ENCODE data around the gene SH3TC1.

SH3TC1 gene

GRCh38 chr4:8260656-8261111 is 61.6 kb downstream of the SH3TC1 start:
- no peak for DNase-seq (ENCODE audit: low read depth in 2 of 2, low spot score in 1 of 2)

- DNase-seq (ENCODE audit: low read depth in 2 of 2, low spot score in 1 of 2): no peak
These were observed 62.9 kb downstream of the SH3TC1 start for GRCh38 chr4:8261851-8262535.

GRCh38 chr4:8262637-8263322 is 63.7 kb downstream of the SH3TC1 start:
- no peak for DNase-seq (ENCODE audit: low read depth in 2 of 2, low spot score in 1 of 2)

- no peak for DNase-seq (ENCODE audit: low read depth in 2 of 2, low spot score in 1 of 2)
These were observed 64.3 kb downstream of the SH3TC1 start for GRCh38 chr4:8263397-8263796.

- DNase-seq (ENCODE audit: low read depth in 2 of 2, low spot score in 1 of 2): no peak
These were observed 65.0 kb downstream of the SH3TC1 start for GRCh38 chr4:8264106-8264505.

GRCh38 chr4:8265171-8265929 is 66.3 kb downstream of the SH3TC1 start:
- DNase-seq (ENCODE audit: low read depth in 2 of 2, low spot score in 1 of 2): no peak

- DNase-seq (ENCODE audit: low read depth in 2 of 2, low spot score in 1 of 2): no peak
These were observed 67.0 kb downstream of the SH3TC1 start for GRCh38 chr4:8266088-8266487.

GRCh38 chr4:8266508-8266907 is 67.4 kb downstream of the SH3TC1 start:
- DNase-seq (ENCODE audit: low read depth in 2 of 2, low spot score in 1 of 2): no peak

GRCh38 chr4:8267077-8267476 is 68.0 kb downstream of the SH3TC1 start:
- no peak for DNase-seq (ENCODE audit: low read depth in 2 of 2, low spot score in 1 of 2)

GRCh38 chr4:8268211-8268610 is 69.1 kb downstream of the SH3TC1 start:
- no peak for DNase-seq (ENCODE audit: low read depth in 2 of 2, low spot score in 1 of 2)

- no peak for DNase-seq (ENCODE audit: low read depth in 2 of 2, low spot score in 1 of 2)
These were observed 69.9 kb downstream of the SH3TC1 start for GRCh38 chr4:8268901-8269534.

GRCh38 chr4:8269535-8270417 is 70.7 kb downstream of the SH3TC1 start, which contains the start of gene HTRA3:
TSS of gene HTRA3 (plus strand) at chr4:8269754. CDS start at chr4:8269969, 215 bp downstream.
- DNase-seq (ENCODE audit: low read depth in 2 of 2, low spot score in 1 of 2): no peak

- no peak for DNase-seq (ENCODE audit: low read depth in 2 of 2, low spot score in 1 of 2)
These were observed 71.3 kb downstream of the SH3TC1 start for GRCh38 chr4:8270418-8270771.

GRCh38 chr4:8270912-8271815 is 72.1 kb downstream of the SH3TC1 start:
- no peak for DNase-seq (ENCODE audit: low read depth in 2 of 2, low spot score in 1 of 2)

GRCh38 chr4:8271821-8272220 is 72.7 kb downstream of the SH3TC1 start:
- no peak for DNase-seq (ENCODE audit: low read depth in 2 of 2, low spot score in 1 of 2)

GRCh38 chr4:8272472-8273428 is 73.7 kb downstream of the SH3TC1 start:
- DNase-seq (ENCODE audit: low read depth in 2 of 2, low spot score in 1 of 2): no peak

GRCh38 chr4:8273450-8273849 is 74.4 kb downstream of the SH3TC1 start:
- no peak for DNase-seq (ENCODE audit: low read depth in 2 of 2, low spot score in 1 of 2)

- DNase-seq (ENCODE audit: low read depth in 2 of 2, low spot score in 1 of 2): no peak
These were observed 75.1 kb downstream of the SH3TC1 start for GRCh38 chr4:8274066-8274652.

Data from stimulated activated CD8-positive, alpha-beta memory T cell treated with anti-CD3 and anti-CD28 coated beads, Interleukin-4, amount 100 ng/mL, for 1 hour (primary cell).